ENCODE data around the gene SEC24B.
"Not testable (repeated sequence)": the region's sequence is repeated elsewhere in the genome, so short reads cannot be mapped to it uniquely, and the experiment has no call there.

SEC24B gene

GRCh38 chr4:109574931-109575804 is 141.6 kb downstream of the SEC24B start:
- POLR2A ChIA-PET = no interaction called here
- DNase-seq (ENCODE audit: low read depth, low spot score) = no peak
- CTCF ChIA-PET = interaction anchor here (1.0 to 1.6 kb wide), 3 partner anchors 12 to 150 kb away, joined by 3 to 6 read pairs (median 3); partner anchors contain the start of gene SEC24B
- H3K4me3 ChIP-seq (ENCODE audit: low read depth, low read length) = no peak overlapping the region
- TF ChIP-seq CTCF (IDR thresholded peaks at IDR 0.05; ENCODE audit: insufficient read depth, low read length, missing control alignments) = no peak

DNA sequence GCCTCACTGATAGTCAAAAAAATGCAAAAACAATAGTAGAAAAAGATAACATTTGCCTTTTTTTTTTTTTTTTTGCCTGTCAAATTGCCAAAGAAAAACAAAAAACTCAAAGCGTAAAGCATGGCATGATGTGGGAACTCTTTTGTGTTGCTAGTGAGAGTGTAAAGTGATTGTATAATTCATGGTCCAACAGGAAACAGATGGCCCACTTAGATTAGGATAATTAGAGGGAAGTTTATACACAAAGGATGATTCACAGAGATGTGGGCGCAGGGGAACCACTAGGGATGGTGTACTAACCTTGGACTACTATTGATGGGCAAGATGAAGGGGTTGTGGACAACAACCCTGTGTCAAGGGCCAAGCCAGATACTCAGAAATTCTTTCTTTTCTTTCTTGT is 142.8 kb downstream of the SEC24B start:
- no peak for DNase-seq (ENCODE audit: low read depth, low spot score)
- POLR2A ChIA-PET = no interaction called here
- CTCF ChIA-PET = no interaction called here
- no peak overlapping the region for H3K4me3 ChIP-seq (ENCODE audit: low read depth, low read length)
- TF ChIP-seq CTCF (IDR thresholded peaks at IDR 0.05; ENCODE audit: insufficient read depth, low read length, missing control alignments) = no peak

- no peak for DNase-seq (ENCODE audit: low read depth, low spot score)
- POLR2A ChIA-PET = no interaction called here
- TF ChIP-seq CTCF (IDR thresholded peaks at IDR 0.05; ENCODE audit: insufficient read depth, low read length, missing control alignments) = no peak
- H3K4me3 ChIP-seq (ENCODE audit: low read depth, low read length) = no peak overlapping the region
- CTCF ChIA-PET = no interaction called here
Measured at GRCh38 chr4:109578846-109579245, 145.2 kb downstream of the SEC24B start.

DNA sequence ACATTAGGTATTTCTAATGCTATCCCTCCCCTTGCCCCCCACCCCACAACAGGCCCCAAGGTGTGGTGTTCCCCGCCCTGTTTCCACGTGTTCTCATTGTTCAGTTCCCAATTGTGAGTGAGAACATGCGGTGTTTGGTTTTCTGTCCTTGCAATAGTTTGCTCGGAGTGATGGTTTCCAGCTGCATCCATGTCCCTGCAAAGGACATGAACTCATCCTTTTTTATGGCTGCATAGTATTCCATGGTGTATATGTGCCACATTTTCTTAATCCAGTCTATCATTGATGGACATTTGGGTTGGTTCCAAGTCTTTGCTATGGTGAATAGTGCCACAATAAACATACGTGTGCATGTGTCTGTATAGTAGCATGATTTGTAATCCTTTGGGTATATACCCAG is 146.4 kb downstream of the SEC24B start:
- CTCF ChIA-PET; POLR2A ChIA-PET; H3K4me3 ChIP-seq (ENCODE audit: low read depth, low read length); DNase-seq (ENCODE audit: low read depth, low spot score): not testable (repeated sequence)

- ChIA-PET CTCF (no interaction called here), POLR2A (no interaction called here)
- DNase-seq (ENCODE audit: low read depth, low spot score) = no peak
- no peak for TF ChIP-seq CTCF (IDR thresholded peaks at IDR 0.05; ENCODE audit: insufficient read depth, low read length, missing control alignments)
- no peak overlapping the region for H3K4me3 ChIP-seq (ENCODE audit: low read depth, low read length)
Measured at GRCh38 chr4:109588176-109588575, 154.6 kb downstream of the SEC24B start.

DNA sequence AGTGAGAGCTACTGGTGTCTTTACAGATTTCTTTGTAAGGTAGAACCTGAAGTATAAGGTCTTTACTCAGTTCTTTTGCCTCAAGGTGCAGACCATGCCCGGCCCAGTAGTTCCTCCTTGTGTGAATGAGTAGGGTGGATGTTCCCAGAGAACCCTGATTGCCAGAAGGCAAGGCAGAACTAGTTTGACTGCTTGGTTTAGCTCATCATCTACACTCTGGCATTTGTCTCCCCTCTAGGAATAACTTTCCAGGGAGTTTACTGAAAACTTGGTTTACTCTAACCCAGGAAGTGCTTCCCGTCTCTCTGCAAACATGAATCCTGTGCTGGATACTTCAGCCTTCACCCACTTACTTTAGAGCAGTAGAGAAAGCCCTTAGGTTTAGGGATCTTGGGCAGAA is 155.5 kb downstream of the SEC24B start:
- POLR2A ChIA-PET = no interaction called here
- no peak overlapping the region for H3K4me3 ChIP-seq (ENCODE audit: low read depth, low read length)
- no peak for DNase-seq (ENCODE audit: low read depth, low spot score)
- no peak for TF ChIP-seq CTCF (IDR thresholded peaks at IDR 0.05; ENCODE audit: insufficient read depth, low read length, missing control alignments)
- CTCF ChIA-PET = no interaction called here

GRCh38 chr4:109589605-109590004 is 156.0 kb downstream of the SEC24B start:
- no peak for TF ChIP-seq CTCF (IDR thresholded peaks at IDR 0.05; ENCODE audit: insufficient read depth, low read length, missing control alignments)
- POLR2A ChIA-PET = no interaction called here
- H3K4me3 ChIP-seq (ENCODE audit: low read depth, low read length) = no peak overlapping the region
- CTCF ChIA-PET = no interaction called here
- no peak for DNase-seq (ENCODE audit: low read depth, low spot score)

All from AG04449 (cell line).